ENCODE results near the gene CDH13.
A peak's percentile ranks its signal among the peaks of the same experiment; 100 is the strongest.

The CDH13 gene

GRCh38 chr16:83538707-83539106, 911.9 kb downstream of the CDH13 start:
- Histone ChIP-seq H3K27ac (ENCODE audit: low read depth, low read length) (no peak overlapping the region), H3K18ac (ENCODE audit: low read length) (no peak overlapping the region), H3K27me3 (ENCODE audit: insufficient read depth, low read length, poor library complexity) (no peaks in the 10 kb centered on the region), H3K4me1 (ENCODE audit: control insufficient read depth, low read depth, low read length) (no peaks in the 10 kb centered on the region), H2BK15ac (replicated peaks; ENCODE audit: low read depth) (no peak overlapping the region), H3K36me3 (ENCODE audit: control insufficient read depth, insufficient read depth, low read length) (no peaks in the 10 kb centered on the region), H3K4me2 (ENCODE audit: low read length) (no peak overlapping the region), H2BK120ac (ENCODE audit: low read depth, low read length) (no peak overlapping the region), H3K4me3 (ENCODE audit: low read length) (no peak overlapping the region), H4K8ac (ENCODE audit: low read depth, low read length) (no peak overlapping the region), H3K79me1 (ENCODE audit: low read length) (no peaks in the 10 kb centered on the region), H4K5ac (ENCODE audit: low read length) (no peak overlapping the region), H3K79me2 (ENCODE audit: control insufficient read depth, insufficient read depth, low read length) (no peaks in the 10 kb centered on the region), H3K23ac (ENCODE audit: low read length) (no peak overlapping the region), H3K9ac (ENCODE audit: low read length) (no peak overlapping the region), H3K4ac (ENCODE audit: low read depth, low read length) (no peak overlapping the region), H3K56ac (ENCODE audit: low read length) (no peak overlapping the region), H2AK5ac (ENCODE audit: low read length) (no peak overlapping the region), H2BK5ac (ENCODE audit: low read length) (no peak overlapping the region)
- DNase-seq: no peak
- no CpG with 5 or more reads among the region's 2 CpGs for WGBS (ENCODE audit: extremely low coverage, insufficient coverage, low lambda C conversion rate)

GRCh38 chr16:83539736-83540490, 913.1 kb downstream of the CDH13 start:
- Histone ChIP-seq H3K4me3 (ENCODE audit: low read length) (no peak overlapping the region), H2AK5ac (ENCODE audit: low read length) (no peak overlapping the region), H3K18ac (ENCODE audit: low read length) (no peak overlapping the region), H4K8ac (ENCODE audit: low read depth, low read length) (no peak overlapping the region), H3K27ac (ENCODE audit: low read depth, low read length) (no peak overlapping the region), H3K4me2 (ENCODE audit: low read length) (no peak overlapping the region), H3K9ac (ENCODE audit: low read length) (no peak overlapping the region), H3K23ac (ENCODE audit: low read length) (no peak overlapping the region), H3K27me3 (ENCODE audit: insufficient read depth, low read length, poor library complexity) (no peaks in the 10 kb centered on the region), H3K79me1 (ENCODE audit: low read length) (no peaks in the 10 kb centered on the region), H2BK5ac (ENCODE audit: low read length) (no peak overlapping the region), H3K4me1 (ENCODE audit: control insufficient read depth, low read depth, low read length) (no peaks in the 10 kb centered on the region), H3K56ac (ENCODE audit: low read length) (no peak overlapping the region), H4K5ac (ENCODE audit: low read length) (no peak overlapping the region), H3K79me2 (ENCODE audit: control insufficient read depth, insufficient read depth, low read length) (no peaks in the 10 kb centered on the region), H3K4ac (ENCODE audit: low read depth, low read length) (no peak overlapping the region), H2BK120ac (ENCODE audit: low read depth, low read length) (no peak overlapping the region), H3K36me3 (ENCODE audit: control insufficient read depth, insufficient read depth, low read length) (no peaks in the 10 kb centered on the region), H2BK15ac (replicated peaks; ENCODE audit: low read depth) (no peak overlapping the region)
- no CpG with 5 or more reads among the region's 12 CpGs for WGBS (ENCODE audit: extremely low coverage, insufficient coverage, low lambda C conversion rate)
- no peak for DNase-seq

- H3K4ac ChIP-seq (ENCODE audit: low read depth, low read length): no peak overlapping the region
- no peak overlapping the region for H4K5ac ChIP-seq (ENCODE audit: low read length)
- no peak overlapping the region for H2BK15ac ChIP-seq (replicated peaks; ENCODE audit: low read depth)
- H3K27ac ChIP-seq (ENCODE audit: low read depth, low read length): no peak overlapping the region
- H3K79me1 ChIP-seq (ENCODE audit: low read length): no peaks in the 10 kb centered on the region
- H3K9ac ChIP-seq (ENCODE audit: low read length): no peak overlapping the region
- no peak overlapping the region for H4K8ac ChIP-seq (ENCODE audit: low read depth, low read length)
- no peaks in the 10 kb centered on the region for H3K36me3 ChIP-seq (ENCODE audit: control insufficient read depth, insufficient read depth, low read length)
- no peaks in the 10 kb centered on the region for H3K27me3 ChIP-seq (ENCODE audit: insufficient read depth, low read length, poor library complexity)
- H2BK5ac ChIP-seq (ENCODE audit: low read length): no peak overlapping the region
- no peak overlapping the region for H2AK5ac ChIP-seq (ENCODE audit: low read length)
- DNase-seq: no peak
- no peaks in the 10 kb centered on the region for H3K79me2 ChIP-seq (ENCODE audit: control insufficient read depth, insufficient read depth, low read length)
- no peak overlapping the region for H3K4me2 ChIP-seq (ENCODE audit: low read length)
- H3K56ac ChIP-seq (ENCODE audit: low read length): no peak overlapping the region
- no peak overlapping the region for H3K18ac ChIP-seq (ENCODE audit: low read length)
- H3K4me3 ChIP-seq (ENCODE audit: low read length): no peak overlapping the region
- no peaks in the 10 kb centered on the region for H3K4me1 ChIP-seq (ENCODE audit: control insufficient read depth, low read depth, low read length)
- no peak overlapping the region for H3K23ac ChIP-seq (ENCODE audit: low read length)
- no peak overlapping the region for H2BK120ac ChIP-seq (ENCODE audit: low read depth, low read length)
- no CpG with 5 or more reads among the region's 1 CpG for WGBS (ENCODE audit: extremely low coverage, insufficient coverage, low lambda C conversion rate)
Measured at GRCh38 chr16:83541231-83541630, 914.5 kb downstream of the CDH13 start.

GRCh38 chr16:83542491-83542890, 915.7 kb downstream of the CDH13 start:
- no peak overlapping the region for H3K23ac ChIP-seq (ENCODE audit: low read length)
- WGBS (ENCODE audit: extremely low coverage, insufficient coverage, low lambda C conversion rate): no CpG with 5 or more reads among the region's 5 CpGs
- no peak overlapping the region for H2BK15ac ChIP-seq (replicated peaks; ENCODE audit: low read depth)
- no peak overlapping the region for H3K9ac ChIP-seq (ENCODE audit: low read length)
- H4K8ac ChIP-seq (ENCODE audit: low read depth, low read length): no peak overlapping the region
- no peak overlapping the region for H2BK5ac ChIP-seq (ENCODE audit: low read length)
- H3K56ac ChIP-seq (ENCODE audit: low read length): no peak overlapping the region
- no peak overlapping the region for H3K4me2 ChIP-seq (ENCODE audit: low read length)
- no peak overlapping the region for H3K27ac ChIP-seq (ENCODE audit: low read depth, low read length)
- no peak overlapping the region for H2AK5ac ChIP-seq (ENCODE audit: low read length)
- no peaks in the 10 kb centered on the region for H3K4me1 ChIP-seq (ENCODE audit: control insufficient read depth, low read depth, low read length)
- no peaks in the 10 kb centered on the region for H3K79me2 ChIP-seq (ENCODE audit: control insufficient read depth, insufficient read depth, low read length)
- H2BK120ac ChIP-seq (ENCODE audit: low read depth, low read length): no peak overlapping the region
- no peak overlapping the region for H3K4ac ChIP-seq (ENCODE audit: low read depth, low read length)
- H3K18ac ChIP-seq (ENCODE audit: low read length): no peak overlapping the region
- no peak for DNase-seq
- no peaks in the 10 kb centered on the region for H3K79me1 ChIP-seq (ENCODE audit: low read length)
- no peaks in the 10 kb centered on the region for H3K36me3 ChIP-seq (ENCODE audit: control insufficient read depth, insufficient read depth, low read length)
- H4K5ac ChIP-seq (ENCODE audit: low read length): no peak overlapping the region
- H3K4me3 ChIP-seq (ENCODE audit: low read length): no peak overlapping the region
- H3K27me3 ChIP-seq (ENCODE audit: insufficient read depth, low read length, poor library complexity): no peaks in the 10 kb centered on the region

DNA sequence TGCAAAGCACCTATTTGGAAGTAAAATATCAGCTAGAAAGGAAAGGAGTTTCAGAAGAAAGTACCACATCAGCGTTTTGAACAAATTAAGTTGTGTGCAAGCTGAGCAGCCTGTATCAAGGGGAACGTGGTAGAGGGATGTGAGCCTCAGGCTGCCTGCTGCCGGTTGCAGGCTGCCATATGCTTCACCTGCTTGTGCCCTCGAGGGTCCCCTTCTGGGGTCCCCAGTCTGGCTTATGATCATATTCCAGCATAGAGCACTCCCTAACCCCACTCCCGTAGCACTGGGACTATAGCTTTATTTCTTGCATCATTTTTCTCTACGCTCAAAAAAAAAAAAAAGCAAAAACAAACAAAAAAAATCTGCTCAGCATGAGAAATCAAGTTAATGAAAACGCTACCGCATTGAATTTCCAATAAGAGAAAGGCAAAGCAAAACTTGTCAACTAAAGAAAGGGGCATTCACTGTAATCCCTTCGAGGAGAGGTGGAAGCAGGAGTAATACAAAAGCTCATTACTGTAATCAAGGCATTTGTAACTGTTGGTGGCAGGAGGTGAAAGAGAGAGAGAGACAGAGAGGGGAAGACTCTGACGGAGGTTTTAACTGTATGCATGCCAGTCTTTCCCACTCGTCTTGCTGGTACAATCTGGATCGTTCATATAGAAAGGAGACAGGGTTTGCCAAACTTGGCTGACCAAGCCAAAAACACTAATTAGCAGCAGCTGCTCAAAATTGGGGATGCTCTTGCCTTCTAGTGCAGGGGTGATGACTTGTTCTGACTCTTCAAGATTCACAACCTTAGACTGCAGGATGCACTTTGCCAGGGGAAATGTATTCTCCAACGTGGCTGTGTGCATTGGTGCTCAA, 922.8 kb downstream of the CDH13 start:
- H3K27ac ChIP-seq (ENCODE audit: low read depth, low read length): no peak overlapping the region
- H4K5ac ChIP-seq (ENCODE audit: low read length): no peak overlapping the region
- no peaks in the 10 kb centered on the region for H3K27me3 ChIP-seq (ENCODE audit: insufficient read depth, low read length, poor library complexity)
- no peak overlapping the region for H2BK5ac ChIP-seq (ENCODE audit: low read length)
- peak; percentile 13 for DNase-seq
- no peaks in the 10 kb centered on the region for H3K36me3 ChIP-seq (ENCODE audit: control insufficient read depth, insufficient read depth, low read length)
- H3K18ac ChIP-seq (ENCODE audit: low read length): no peak overlapping the region
- no peaks in the 10 kb centered on the region for H3K79me2 ChIP-seq (ENCODE audit: control insufficient read depth, insufficient read depth, low read length)
- no peak overlapping the region for H4K8ac ChIP-seq (ENCODE audit: low read depth, low read length)
- no peaks in the 10 kb centered on the region for H3K79me1 ChIP-seq (ENCODE audit: low read length)
- no CpG with 5 or more reads among the region's 13 CpGs for WGBS (ENCODE audit: extremely low coverage, insufficient coverage, low lambda C conversion rate)
- H3K4ac ChIP-seq (ENCODE audit: low read depth, low read length): no peak overlapping the region
- H3K4me3 ChIP-seq (ENCODE audit: low read length): no peak overlapping the region
- no peak overlapping the region for H2BK15ac ChIP-seq (replicated peaks; ENCODE audit: low read depth)
- no peak overlapping the region for H3K56ac ChIP-seq (ENCODE audit: low read length)
- H2BK120ac ChIP-seq (ENCODE audit: low read depth, low read length): no peak overlapping the region
- H3K4me2 ChIP-seq (ENCODE audit: low read length): no peak overlapping the region
- H3K4me1 ChIP-seq (ENCODE audit: control insufficient read depth, low read depth, low read length): no peaks in the 10 kb centered on the region
- H3K23ac ChIP-seq (ENCODE audit: low read length): no peak overlapping the region
- H2AK5ac ChIP-seq (ENCODE audit: low read length): no peak overlapping the region
- no peak overlapping the region for H3K9ac ChIP-seq (ENCODE audit: low read length)

All from mesendoderm (in vitro differentiated cells).